OCI-LY3 (cell line): Measurements from ENCODE around the gene GPBP1.
"Not testable (repeated sequence)": the region's sequence is repeated elsewhere in the genome, so short reads cannot be mapped to it uniquely, and the experiment has no call there.

Experiments
- H2AFZ ChIP-seq: fragments of 200-600, 300-600 bp; shearing (Covaris generic); 2 replicates; pipeline ENCODE4 v1.6.0; 2014; ENCODE audit warnings: antibody characterized with exemption, low read depth, low read length
- H3K27ac ChIP-seq: fragments of 200-600, 300-600 bp; sonication (generic); 2 replicates; pipeline ENCODE4 v1.5.1; 2014; ENCODE audit warnings: mild to moderate bottlenecking, low read length, moderate library complexity, mixed read lengths
- H3K27me3 ChIP-seq: fragments of 200-600, 300-600 bp; sonication (generic); 2 replicates; pipeline ENCODE4 v1.6.1; 2014; ENCODE audit warnings: low read depth, low read length, mixed read lengths
- H3K36me3 ChIP-seq: fragments of 200-600, 300-600 bp; sonication (generic); replicated peaks from 2 replicates; pipeline ENCODE3; 2014; ENCODE audit warnings: low read depth, low read length, mixed read lengths
- H3K4me1 ChIP-seq: fragments of 300-600, 200-600 bp; sonication (generic); 2 replicates; pipeline ENCODE4 v1.6.1; 2014; ENCODE audit warnings: low read length, mixed read lengths
- H3K4me2 ChIP-seq: fragments of 200-600, 300-600 bp; sonication (generic); 2 replicates; pipeline ENCODE4 v1.6.1; 2014; ENCODE audit warnings: low read length, mixed read lengths
- H3K4me3 ChIP-seq: fragments of 300-600, 200-600 bp; sonication (generic); 2 replicates; pipeline ENCODE4 v1.5.1; 2014; ENCODE audit warnings: antibody characterized with exemption, mild to moderate bottlenecking, low read length, moderate library complexity
- H3K79me2 ChIP-seq: fragments of 300-600, 200-600 bp; shearing (Covaris generic); 2 replicates; pipeline ENCODE4 v1.6.1; 2014; ENCODE audit warnings: mild to moderate bottlenecking, low read length, mixed read lengths
- H3K9ac ChIP-seq: fragments of 300-600, 200-600 bp; shearing (Covaris generic); 2 replicates; pipeline ENCODE4 v1.6.0; 2014; ENCODE audit warnings: mild to moderate bottlenecking, low read length, moderate library complexity
- H3K9me3 ChIP-seq: fragments of 200-600, 300-600 bp; shearing (Covaris generic); 2 replicates; pipeline ENCODE4 v1.6.1; 2014; ENCODE audit warnings: low read length, mixed read lengths; ENCODE audit not compliant: insufficient read depth
- H4K20me1 ChIP-seq: fragments of 200-600, 300-600 bp; sonication (generic); 2 replicates; pipeline ENCODE4 v1.6.1; 2016; ENCODE audit warnings: low read length, mixed read lengths; ENCODE audit not compliant: insufficient read depth
- EZH2phosphoT487 ChIP-seq: fragments of 200-600 bp; shearing (Covaris generic); IDR thresholded peaks from 2 replicates; pipeline ENCODE4 v1.6.1; 2018; ENCODE audit warnings: antibody characterized with exemption, mixed run types, low read depth
- TF ChIP-seq, protein P1 (sequence below): fragments of 200-600, 300-600 bp; sonication (generic); IDR thresholded peaks from 2 replicates; pipeline ENCODE4 v1.5.1; 2014; ENCODE audit warnings: antibody characterized with exemption, low read length, low read depth

GPBP1 gene

GRCh38 chr5:57174890-57175510, 1.1 kb downstream of the GPBP1 start:
- H3K9ac ChIP-seq, result peak overlapping the region; percentile 99
- no peaks in the 10 kb centered on the region for H3K9me3 ChIP-seq
- peaks cover 32% of the 10 kb centered on the region for H3K4me1 ChIP-seq
- H2AFZ ChIP-seq, result no peak overlapping the region
- no peaks in the 10 kb centered on the region for H3K27me3 ChIP-seq
- H3K79me2 ChIP-seq, result peaks cover 72% of the 10 kb centered on the region
- H4K20me1 ChIP-seq, result peaks cover 43% of the 10 kb centered on the region
- peak overlapping the region; percentile 84 for H3K4me2 ChIP-seq
- peak overlapping the region; percentile 98 for H3K4me3 ChIP-seq
- H3K36me3 ChIP-seq, result peaks cover 39% of the 10 kb centered on the region
- TF ChIP-seq EZH2phosphoT487, result no peak
- TF ChIP-seq, protein P1, sequence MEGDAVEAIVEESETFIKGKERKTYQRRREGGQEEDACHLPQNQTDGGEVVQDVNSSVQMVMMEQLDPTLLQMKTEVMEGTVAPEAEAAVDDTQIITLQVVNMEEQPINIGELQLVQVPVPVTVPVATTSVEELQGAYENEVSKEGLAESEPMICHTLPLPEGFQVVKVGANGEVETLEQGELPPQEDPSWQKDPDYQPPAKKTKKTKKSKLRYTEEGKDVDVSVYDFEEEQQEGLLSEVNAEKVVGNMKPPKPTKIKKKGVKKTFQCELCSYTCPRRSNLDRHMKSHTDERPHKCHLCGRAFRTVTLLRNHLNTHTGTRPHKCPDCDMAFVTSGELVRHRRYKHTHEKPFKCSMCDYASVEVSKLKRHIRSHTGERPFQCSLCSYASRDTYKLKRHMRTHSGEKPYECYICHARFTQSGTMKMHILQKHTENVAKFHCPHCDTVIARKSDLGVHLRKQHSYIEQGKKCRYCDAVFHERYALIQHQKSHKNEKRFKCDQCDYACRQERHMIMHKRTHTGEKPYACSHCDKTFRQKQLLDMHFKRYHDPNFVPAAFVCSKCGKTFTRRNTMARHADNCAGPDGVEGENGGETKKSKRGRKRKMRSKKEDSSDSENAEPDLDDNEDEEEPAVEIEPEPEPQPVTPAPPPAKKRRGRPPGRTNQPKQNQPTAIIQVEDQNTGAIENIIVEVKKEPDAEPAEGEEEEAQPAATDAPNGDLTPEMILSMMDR, result no peak
- H3K27ac ChIP-seq, result peak overlapping the region; percentile 97

DNA sequence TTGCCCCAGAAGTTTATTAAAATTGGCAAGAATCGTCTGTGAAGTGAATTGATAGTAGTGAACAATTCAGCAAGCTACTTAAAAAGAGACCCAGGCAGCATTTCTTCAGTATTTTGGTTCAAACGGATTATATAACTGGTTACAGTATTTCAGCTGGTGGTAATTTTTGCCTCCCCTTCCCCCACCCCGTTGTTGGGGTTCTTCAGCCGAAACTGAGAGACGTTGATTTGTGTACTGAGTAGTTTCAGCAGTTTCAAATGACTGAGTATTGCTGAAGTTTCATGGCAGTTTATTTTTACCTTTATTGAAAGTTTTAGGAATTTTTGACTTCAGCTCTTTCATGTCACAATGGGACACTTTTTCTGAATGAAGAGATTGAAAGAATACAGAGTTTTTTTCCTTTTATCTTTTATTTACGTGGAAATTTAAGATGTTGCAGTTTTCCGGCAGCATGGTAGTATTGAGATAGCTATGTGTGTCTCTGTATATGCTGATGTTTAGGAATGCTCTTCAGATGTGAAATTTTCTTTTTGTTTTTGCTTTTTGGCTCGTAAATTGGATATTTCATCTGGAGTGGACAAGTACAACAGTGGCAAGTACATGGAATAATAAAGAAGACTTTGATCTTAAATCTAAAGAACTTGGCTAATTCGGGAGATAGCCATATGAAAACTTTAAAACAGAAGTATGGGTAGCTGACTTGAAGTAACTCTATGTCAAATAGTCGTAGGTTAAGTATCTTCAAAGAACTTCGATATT, 1.9 kb downstream of the GPBP1 start:
- Histone ChIP-seq H3K27me3 (no peaks in the 10 kb centered on the region), H3K9me3 (no peaks in the 10 kb centered on the region), H3K36me3 (peaks cover 46% of the 10 kb centered on the region), H4K20me1 (peaks cover 50% of the 10 kb centered on the region), H3K9ac (peak overlapping the region; percentile 99), H3K79me2 (peaks cover 80% of the 10 kb centered on the region), H3K4me2 (peak overlapping the region; percentile 84), H3K4me3 (peak overlapping the region; percentile 98), H2AFZ (no peak overlapping the region), H3K27ac (peak overlapping the region; percentile 97), H3K4me1 (peaks cover 38% of the 10 kb centered on the region)
- TF ChIP-seq EZH2phosphoT487, result no peak
- TF ChIP-seq, protein P1, result no peak

DNA sequence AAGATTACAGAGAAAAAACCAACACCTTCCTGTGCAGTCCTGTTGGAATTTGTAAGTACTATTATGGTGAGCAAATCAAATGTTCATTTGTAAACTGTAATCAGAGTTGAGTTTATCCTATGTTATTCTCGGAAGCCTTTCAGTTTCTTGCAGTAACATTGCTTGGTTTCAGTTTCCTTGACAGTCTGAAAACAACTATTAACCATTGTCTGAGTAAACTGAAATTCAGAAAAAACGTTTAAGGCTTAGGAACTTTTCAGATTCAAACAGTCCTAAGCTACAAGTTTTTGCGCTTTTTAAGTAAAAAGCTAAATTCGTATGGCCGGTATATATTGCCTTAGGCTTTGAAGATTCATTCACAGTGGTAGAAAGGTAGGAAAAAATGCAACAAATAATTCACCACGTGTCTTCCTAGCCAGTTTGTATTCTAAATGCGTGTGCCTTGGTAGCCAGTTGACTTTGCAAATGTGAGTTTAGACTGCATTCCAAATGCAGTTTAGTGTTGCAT, 2.5 kb downstream of the GPBP1 start:
- peaks cover 86% of the 10 kb centered on the region for H3K79me2 ChIP-seq
- H2AFZ ChIP-seq, result no peak overlapping the region
- peaks cover 49% of the 10 kb centered on the region for H3K36me3 ChIP-seq
- H3K4me2 ChIP-seq, result peak overlapping the region; percentile 84
- peaks cover 57% of the 10 kb centered on the region for H4K20me1 ChIP-seq
- no peak for TF ChIP-seq EZH2phosphoT487
- TF ChIP-seq, protein P1, result no peak
- peak overlapping the region; percentile 97 for H3K27ac ChIP-seq
- no peaks in the 10 kb centered on the region for H3K9me3 ChIP-seq
- peaks cover 42% of the 10 kb centered on the region for H3K4me1 ChIP-seq
- peak overlapping the region; percentile 98 for H3K4me3 ChIP-seq
- no peaks in the 10 kb centered on the region for H3K27me3 ChIP-seq
- peak overlapping the region; percentile 99 for H3K9ac ChIP-seq

- H3K4me2 ChIP-seq, result peak overlapping the region; percentile 84
- H4K20me1 ChIP-seq, result peaks cover 69% of the 10 kb centered on the region
- H3K4me3 ChIP-seq, result peak overlapping the region; percentile 98
- no peak overlapping the region for H2AFZ ChIP-seq
- H3K27me3 ChIP-seq, result no peaks in the 10 kb centered on the region
- peaks cover 38% of the 10 kb centered on the region for H3K4me1 ChIP-seq
- H3K79me2 ChIP-seq, result peaks cover 92% of the 10 kb centered on the region
- H3K36me3 ChIP-seq, result peaks cover 52% of the 10 kb centered on the region
- no peak overlapping the region for H3K27ac ChIP-seq
- peak overlapping the region; percentile 3; the same call in 1 of the 2 replicates for H3K9ac ChIP-seq
- TF ChIP-seq EZH2phosphoT487, result no peak
- TF ChIP-seq, protein P1, result no peak
- H3K9me3 ChIP-seq, result no peaks in the 10 kb centered on the region
These were observed 3.8 kb downstream of the GPBP1 start for GRCh38 chr5:57177479-57178156.

GRCh38 chr5:57178238-57178637, 4.4 kb downstream of the GPBP1 start:
- Histone ChIP-seq H4K20me1 (peaks cover 73% of the 10 kb centered on the region), H3K4me2 (peak overlapping the region; percentile 84), H3K79me2 (peaks cover 95% of the 10 kb centered on the region), H3K36me3 (peaks cover 52% of the 10 kb centered on the region), H3K4me1 (peaks cover 38% of the 10 kb centered on the region), H3K9ac (peak overlapping the region; percentile 13; the same call in 1 of the 2 replicates), H3K4me3 (peak overlapping the region; percentile 98)
- not testable (repeated sequence) for H2AFZ ChIP-seq, H3K9me3 ChIP-seq, H3K27me3 ChIP-seq, H3K27ac ChIP-seq
